GM18907 (cell line): ENCODE measurements around the gene TRHDE.
"Not testable (repeated sequence)": the region's sequence is repeated elsewhere in the genome, so short reads cannot be mapped to it uniquely, and the experiment has no call there.

Experiments
- ATAC-seq: cut with Tn5 transposase; IDR thresholded peaks from one replicate; pipeline ENCODE4 v1.9.1; 2021; ENCODE audit warnings: mild to moderate bottlenecking, moderate library complexity; ENCODE audit not compliant: unreplicated experiment

Gene TRHDE

DNA sequence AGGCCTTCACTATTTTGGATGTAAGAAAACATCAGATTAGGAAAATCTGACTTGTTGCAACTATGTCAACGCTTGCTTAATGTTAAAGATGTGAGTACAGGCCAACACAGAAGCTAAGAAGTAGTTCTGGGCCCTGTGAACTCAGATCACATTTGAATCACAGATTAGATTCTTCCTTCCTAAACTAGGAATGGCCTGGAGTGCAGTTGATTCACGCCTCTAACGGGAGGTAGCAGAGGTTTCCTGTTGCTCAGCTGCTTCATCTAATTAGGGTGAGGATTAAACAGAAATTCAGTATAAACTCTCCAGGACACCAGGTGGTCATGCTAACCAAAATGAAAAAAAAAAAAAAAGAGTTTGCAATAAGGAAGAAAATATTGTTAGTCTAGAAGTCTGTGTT lies 314.3 kb downstream of the TRHDE start:
- ATAC-seq = no peak

- ATAC-seq = no peak
These were observed 330.4 kb downstream of the TRHDE start for GRCh38 chr12:72602581-72602980.

GRCh38 chr12:72605975-72606374 lies 333.8 kb downstream of the TRHDE start:
- no peak for ATAC-seq

DNA sequence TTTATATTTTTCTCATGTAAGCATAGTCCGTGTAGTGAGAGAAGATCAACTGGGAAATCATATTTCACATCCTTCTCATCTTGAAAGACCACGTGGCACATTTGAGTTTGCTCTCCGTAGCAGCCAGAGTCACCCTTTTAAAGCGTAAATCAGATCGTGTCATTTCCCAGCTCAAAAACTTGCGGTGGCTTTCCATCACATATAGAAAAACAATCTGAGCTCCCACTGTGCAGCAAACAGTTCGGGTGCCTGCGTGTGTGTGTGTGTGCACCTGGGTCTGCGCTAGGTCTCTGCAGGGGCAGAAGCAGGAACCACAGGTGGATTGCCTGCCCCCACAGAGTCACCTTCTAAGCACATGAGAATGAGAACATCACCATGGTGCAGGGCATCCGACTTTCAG lies 338.2 kb downstream of the TRHDE start:
- no peak for ATAC-seq

GRCh38 chr12:72610854-72611358 lies 338.7 kb downstream of the TRHDE start:
- no peak for ATAC-seq

- no peak for ATAC-seq
These were observed 340.0 kb downstream of the TRHDE start for GRCh38 chr12:72612171-72612570.

GRCh38 chr12:72618764-72619163 lies 346.6 kb downstream of the TRHDE start:
- ATAC-seq = no peak

DNA sequence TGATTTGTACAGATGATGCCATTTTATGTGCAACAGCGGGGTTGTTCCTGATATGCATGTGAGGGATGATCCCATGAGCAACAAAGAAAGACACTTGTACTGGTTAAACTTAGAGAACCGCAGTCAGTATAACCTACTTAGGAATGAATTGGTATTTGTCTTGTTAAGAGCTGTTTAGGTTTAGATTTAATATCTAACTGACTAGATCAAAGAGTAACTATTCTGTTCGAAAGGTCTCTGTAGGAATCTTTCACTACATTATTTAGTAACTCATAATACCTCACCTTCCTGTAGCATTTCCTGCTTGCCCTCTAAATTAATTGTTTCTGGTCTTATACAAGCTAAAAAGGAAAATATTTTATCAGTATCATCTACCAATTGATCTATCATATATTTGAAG lies 350.4 kb downstream of the TRHDE start:
- peak; percentile 89 for ATAC-seq

DNA sequence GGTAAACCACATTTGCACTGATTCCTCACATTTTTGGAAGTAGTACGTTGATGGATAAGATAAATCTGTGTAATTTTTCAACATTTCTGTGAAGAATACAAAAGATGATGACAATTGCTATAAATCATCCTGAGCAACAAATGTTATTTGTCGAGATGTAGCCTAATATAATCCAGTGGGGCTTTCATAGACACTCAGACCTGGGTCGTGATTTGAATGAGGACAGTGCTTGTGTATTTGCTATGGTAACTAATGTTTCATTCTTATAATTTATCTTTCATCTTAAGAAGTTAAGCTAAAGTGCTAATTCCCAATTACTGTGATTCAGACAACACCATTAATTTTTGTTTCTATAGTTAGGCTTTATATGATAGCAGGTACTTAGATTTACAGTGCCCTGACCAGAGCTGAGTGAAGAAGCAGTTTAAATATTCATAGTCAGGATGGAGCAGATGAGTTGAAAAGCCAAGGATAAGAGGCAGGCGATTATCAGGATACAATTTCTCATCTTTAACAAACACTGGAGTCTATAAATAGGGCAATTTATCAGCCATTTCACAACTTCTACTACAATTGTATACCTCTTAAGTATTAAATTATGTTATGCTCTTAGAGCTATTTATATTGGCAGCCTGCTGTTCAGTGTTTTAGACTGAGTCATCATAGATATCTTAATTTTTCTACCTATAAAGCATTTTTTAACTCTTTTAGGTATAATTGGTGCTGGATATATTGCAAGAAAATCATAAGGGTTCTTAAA lies 359.9 kb downstream of the TRHDE start:
- ATAC-seq = no peak

GRCh38 chr12:72642706-72643105 lies 370.5 kb downstream of the TRHDE start:
- ATAC-seq = no peak

- peak; percentile 60 for ATAC-seq
These were observed 375.0 kb downstream of the TRHDE start for GRCh38 chr12:72647139-72647538.

- no peak for ATAC-seq
These were observed 386.4 kb downstream of the TRHDE start for GRCh38 chr12:72658615-72659014.

DNA sequence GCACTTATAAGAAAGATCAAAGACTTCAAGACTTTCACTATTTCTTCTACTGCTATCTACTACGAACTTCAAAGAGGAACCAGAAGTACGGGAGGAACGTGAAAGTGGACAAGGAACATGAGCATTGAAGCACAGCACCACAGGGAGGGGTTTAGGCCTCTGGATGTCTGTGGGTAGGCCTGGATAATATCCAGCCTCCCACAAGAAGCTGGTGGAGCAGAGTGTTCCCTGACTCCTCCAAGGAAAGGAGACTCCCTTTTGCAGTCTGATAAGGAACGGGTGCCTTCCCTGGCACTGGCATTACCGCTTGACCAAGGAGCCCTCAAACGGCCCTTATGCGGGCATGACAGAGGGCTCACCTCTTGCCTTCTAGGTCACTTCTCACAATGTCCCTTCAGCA lies 388.0 kb downstream of the TRHDE start:
- not testable (repeated sequence) for ATAC-seq

- peak; percentile 77 for ATAC-seq
These were observed 401.7 kb downstream of the TRHDE start for GRCh38 chr12:72673853-72674252.

DNA sequence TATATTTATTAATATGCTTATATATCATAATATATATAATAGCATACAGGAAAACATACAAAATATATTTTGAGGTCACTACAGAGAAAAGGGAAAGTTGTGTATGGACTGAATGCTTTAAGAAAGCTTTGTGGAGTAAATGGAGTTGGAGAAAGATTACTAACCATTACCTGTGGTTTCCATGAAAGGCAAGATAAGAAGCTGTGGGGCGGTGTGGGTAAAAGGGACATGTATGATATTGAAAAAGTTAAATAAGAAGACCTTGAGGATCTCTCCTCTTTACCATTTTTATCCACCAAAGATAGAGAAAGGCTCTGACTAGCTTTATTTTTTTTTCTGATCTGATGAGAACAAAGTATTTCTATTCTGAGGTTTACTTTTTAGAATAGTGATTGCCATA lies 404.4 kb downstream of the TRHDE start:
- no peak for ATAC-seq

GRCh38 chr12:72677139-72677538 lies 405.0 kb downstream of the TRHDE start:
- ATAC-seq = no peak

- ATAC-seq = no peak
These were observed 405.7 kb downstream of the TRHDE start for GRCh38 chr12:72677846-72678245.

DNA sequence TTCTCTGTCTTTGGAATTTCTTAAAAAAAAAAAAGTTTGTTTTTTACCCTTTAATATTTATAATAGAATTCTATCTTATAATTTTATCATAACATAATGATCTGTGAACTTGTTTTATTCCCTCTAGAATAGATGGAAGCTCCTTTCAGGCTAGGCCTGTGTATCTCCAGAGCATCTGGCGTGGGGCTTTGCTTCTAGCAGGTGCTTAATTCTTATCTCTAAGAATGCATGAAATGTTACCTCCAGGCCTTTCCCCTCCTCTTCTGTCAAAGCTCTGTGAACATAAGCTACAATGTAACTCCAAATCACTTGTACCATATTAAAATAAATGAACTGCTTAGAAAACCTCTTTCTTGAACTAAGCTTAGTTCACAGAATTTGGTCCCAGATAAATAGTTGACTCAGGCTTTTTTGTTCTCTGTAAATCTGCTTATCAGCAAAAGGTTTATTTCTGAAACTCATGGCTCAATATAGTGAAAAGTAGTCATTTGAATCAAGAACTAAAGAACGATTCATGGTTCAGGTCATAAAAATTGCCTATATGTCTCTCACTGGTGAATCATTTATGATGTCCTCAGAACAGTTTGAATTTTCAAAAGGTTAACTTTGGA lies 407.1 kb downstream of the TRHDE start:
- no peak for ATAC-seq

GRCh38 chr12:72681028-72681427 lies 408.9 kb downstream of the TRHDE start:
- ATAC-seq = no peak

- ATAC-seq = no peak
These were observed 412.3 kb downstream of the TRHDE start for GRCh38 chr12:72684491-72684890.

DNA sequence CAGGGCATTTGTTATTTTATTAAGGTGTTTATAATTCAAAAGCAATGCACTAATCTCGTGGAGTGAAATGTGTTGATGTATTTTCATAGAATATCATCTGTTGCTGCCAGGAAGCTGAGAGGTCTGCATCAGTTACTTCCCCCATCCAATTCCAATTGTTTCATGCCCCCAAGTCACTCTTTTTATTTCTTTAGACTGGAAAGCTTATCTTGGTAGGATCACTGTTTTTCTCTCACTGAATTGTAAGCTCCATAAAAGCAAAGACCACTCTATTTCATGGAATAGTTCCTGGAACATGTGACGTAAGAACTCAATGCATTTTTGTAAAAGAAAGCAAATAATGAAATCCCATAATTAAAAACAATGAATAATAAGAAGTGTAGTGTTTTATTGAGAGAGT lies 420.2 kb downstream of the TRHDE start:
- no peak for ATAC-seq

DNA sequence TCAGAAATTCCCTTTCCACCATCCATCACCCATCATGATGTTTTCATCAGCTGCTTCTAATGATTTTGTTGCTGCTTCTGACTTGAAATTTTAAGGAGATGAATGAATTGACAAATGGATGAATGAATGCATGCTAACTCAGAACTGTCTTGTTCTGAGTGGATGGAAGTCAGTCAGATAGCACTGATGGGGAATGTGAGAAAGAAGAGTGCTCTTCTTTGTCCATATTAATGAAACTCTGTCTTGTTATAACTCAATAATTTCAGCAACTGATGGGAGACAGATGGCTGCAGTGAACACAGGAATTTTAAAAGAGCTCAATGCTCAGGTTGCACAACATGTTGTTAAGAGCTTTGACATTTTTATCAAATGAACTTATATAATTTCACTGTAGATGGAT lies 422.0 kb downstream of the TRHDE start:
- ATAC-seq = no peak
